NCI-H146 treated with DMSO at 0.1 percent for 48 hours (cell line): ENCODE measurements around the gene SMIM32.

Source experiments
- DNase-seq: peaks from one replicate; lab custom pipeline; 2025; ENCODE audit not compliant: unreplicated experiment; lab: John Stamatoyannopoulos, UW

The SMIM32 gene

DNA sequence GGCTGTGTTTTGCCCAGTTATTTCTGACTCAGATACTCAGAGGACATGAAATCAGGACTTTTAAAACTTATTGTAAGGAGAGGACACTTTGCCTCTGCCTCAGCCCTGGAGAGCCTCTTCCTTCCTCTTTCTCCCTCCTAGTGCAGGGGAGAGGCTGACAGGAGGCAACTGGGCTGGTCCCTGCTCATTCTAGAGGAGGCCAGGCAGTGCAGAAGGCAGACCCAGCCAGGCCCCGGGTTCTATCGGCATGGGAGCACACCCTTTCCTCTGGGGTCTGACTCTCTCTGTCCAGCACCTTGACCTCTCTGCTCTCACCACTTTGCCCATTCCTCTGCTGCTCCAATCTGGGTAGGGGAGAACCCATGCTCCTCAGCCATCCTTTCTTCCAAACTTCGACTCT is 16.0 kb upstream of the SMIM32 start:
- no peak for DNase-seq

DNA sequence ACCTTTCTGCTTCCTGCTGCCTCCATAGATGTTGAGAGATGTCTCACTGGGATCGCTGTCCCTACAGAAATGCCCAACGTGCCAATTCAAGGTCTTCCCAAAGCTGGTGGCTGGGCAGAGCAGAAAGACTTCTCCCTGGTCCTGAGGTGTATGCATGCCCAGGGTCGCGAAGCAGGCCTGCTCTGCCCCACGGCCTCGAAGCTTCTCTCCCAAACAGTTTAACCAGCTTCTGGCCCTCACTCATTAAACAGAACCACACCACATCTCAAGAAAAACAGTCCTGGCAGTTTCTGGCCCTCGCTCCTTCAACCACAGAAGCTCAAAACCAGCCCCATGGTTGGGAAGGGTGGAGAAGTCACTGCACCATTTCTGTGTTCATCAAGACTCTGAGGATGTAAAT is 14.7 kb upstream of the SMIM32 start:
- no peak for DNase-seq

DNA sequence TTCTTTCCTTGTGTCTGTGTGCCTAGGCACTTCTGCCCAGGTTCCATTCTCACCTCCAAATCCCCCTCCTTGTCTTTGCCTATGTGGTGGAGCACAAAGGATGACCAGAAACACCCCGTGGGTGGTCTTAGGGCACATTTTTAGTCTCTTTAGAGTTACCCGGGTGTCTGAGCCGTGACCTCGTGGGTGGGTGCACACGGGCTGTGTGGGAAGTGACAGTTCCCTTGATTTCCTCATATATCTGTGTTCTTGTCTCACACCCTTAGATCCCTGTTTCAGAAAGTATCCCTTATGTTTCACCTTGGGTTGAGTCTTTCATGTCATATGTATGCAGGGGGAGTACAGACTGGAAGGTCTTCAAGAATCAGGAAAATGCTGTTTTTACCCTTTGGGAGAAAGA is 13.4 kb upstream of the SMIM32 start:
- no peak for DNase-seq

DNA sequence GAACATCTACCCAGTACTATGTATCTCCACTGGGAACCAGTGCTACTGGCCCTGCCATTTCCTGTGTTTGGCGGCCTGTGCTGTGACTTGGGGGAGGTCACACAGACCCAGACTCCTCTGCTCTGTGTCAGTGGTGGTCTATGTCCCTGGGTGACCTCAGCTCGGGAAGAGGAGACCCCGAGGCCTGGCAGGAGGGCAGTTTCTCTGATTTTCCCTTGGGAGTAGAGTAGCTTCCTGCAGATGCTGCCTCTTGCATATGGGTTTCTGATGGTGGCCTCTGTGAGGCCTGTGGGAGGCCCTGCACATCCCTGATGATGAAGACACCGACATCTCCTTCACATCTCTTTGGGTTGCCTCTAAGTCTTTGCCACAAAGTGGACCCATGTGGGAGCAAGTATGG is 13.0 kb upstream of the SMIM32 start:
- DNase-seq = no peak

DNA sequence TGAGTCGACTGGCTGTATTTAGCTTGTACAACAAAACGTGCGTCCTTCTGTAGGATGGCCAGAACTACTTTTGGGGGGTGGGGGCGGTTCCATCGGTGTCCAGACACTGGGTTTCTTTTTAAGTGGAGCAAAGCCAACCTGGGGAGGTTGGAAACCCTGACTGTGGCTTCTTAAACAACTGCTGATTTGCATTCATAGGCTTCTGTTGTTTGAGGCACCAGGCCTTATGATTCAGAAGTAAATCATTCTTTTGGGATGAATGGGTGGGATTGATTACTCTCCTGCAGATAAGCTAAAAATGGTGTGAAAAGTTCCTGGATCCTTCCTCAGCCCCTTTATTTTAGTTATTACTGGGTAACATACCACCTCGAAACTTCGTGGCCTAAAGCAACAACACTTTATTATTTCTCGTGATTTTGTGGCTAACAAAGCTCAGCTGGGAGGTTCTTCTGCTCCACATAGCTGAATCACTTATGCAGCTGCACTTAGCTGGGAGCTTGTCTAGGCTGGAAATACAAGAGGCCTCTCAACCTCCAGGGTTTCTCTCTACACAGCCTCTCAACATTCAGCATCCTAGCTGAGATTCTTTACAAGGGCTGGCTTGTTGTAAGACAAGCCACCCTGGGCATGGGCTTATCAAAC is 12.2 kb upstream of the SMIM32 start:
- no peak for DNase-seq

DNA sequence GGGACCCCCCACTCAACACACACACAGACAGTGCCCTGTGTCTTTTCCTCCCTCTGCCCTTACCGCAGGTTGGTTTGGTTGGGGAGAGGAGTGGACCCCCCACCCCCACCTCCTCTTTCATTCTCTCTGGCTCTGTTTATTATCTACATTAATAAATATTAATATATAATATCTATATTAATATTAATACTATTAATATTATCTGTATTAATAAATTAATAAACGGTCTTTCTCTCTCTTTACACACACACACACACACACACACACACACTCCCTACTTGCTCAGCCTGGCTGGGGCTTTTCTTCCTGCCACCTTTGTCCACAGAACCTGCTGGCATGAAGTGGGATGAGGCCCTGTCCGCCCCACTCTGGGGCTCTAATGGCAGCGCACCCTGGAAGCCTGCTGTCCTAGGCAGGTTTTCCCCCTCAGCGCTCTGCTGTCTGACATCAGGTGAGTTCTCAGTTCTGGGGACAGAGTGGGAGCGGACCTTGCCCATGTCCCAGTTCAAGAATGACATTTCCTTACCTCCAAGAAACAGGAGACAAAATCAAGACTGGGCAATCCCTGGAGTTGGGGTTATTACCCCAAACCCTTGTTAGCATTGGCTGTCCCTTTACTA is 10.5 kb upstream of the SMIM32 start:
- DNase-seq = no peak

DNA sequence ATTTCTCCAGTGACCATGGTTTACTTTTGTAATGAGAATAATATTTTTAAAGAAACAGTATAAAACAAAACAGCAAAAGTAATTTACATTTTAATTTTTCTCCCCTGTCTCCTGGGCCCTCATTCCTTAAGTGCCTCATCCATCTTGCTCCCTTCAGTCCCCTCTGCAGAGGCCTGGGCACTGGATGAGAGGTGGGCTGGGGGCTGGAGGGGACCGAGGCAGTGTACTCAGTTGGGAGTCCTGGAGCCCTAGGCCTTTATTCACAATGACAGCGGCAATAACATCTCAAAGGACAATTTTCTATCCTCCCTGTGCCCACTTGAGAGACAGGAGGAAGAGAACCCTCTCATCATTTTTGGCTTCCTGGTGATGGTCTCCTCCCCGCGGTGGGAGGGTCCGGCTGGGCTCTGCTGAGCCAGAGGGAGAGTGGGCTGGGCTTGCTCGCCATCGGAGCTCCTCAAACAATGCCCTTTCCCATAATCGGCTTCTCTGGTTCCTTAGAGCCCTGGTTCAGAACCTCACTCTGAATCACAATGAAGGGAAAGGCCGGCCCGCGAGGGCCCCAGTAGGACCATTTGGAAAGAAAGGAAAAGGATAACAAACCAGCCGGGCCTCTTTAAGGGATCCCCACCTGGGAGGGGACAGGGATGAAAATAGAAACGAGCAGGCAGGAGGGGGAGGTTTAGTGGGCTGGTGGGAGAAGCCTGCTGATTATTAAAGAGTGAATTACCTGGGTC is 9.7 kb upstream of the SMIM32 start:
- no peak for DNase-seq

DNA sequence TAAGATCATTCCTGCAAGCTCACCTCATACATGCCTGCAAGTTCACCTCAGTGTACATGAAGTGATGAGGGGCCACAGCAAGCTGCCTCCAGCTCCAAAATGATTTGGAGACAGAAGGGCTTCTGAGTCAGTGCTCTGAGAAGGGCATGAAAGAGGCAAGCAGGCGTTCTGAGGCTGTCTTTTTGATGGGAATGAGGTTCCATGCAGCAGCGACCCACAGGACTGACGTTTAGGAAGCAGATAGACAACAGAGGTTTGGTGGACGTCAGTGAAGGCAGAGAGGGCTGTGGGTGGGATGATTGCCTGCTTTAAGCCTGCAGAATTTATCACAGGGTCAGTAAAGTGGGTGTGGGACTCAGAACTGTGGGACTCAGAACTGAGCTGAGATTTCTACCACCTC is 8.9 kb upstream of the SMIM32 start:
- DNase-seq = no peak

DNA sequence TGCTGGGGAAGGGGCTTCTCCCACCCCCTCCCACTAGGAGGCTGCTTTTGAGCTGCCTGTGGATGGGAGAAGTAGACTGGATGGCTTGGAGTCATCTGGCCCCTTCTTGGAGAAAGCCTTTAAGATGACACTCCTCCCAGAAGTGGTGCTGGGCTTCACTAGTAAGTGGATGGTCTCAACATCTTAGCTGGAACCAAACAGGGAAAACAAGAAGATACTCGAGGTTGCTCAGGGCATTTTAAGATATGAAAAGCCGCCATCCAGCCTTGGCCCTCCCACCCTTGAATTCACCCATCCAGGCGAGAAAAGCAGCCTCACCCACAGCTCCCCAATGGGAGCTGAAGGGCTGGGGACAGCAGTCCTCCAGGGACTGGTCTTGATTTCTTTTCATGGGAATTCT is 7.8 kb upstream of the SMIM32 start:
- no peak for DNase-seq

DNA sequence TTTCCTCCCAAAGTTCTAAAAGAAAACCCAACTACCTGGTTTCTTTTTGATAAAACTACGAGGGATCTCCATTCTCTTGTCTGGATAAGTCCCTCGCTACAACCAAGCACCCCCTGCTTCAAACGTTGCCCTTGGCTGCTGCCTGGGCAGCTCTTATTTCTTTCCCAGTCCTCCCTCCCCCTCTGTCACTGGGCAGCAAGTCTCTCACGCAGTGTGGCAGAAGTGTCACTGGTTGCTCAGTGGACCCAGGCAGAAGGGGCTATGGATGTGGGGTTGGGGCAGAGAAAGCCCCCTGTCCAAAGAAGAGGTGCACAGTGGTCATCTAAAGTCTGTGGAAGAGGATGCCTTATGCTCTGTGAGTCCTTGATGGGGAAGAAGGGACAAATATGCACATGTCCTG is 7.2 kb upstream of the SMIM32 start:
- DNase-seq = no peak

DNA sequence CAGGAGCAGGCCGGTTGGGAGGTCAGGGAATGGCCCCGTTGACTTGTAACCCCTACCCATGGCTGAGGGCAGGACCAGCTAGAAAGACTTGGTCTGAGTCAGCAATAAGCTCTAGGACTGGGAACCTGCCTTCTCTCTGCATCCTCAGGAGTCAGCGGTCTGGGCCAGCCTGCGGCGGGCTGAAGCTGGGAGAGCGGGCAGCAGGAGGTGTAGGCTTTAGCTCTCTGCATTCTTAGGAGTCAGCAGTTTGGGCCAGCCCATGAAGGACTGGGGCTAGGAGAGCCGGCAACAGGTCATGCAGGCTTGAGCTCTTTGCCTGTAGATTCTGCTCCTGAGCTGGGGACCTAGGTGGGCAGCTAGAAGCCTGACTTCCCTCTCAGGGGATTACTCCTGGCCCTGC is 6.4 kb upstream of the SMIM32 start:
- no peak for DNase-seq

DNA sequence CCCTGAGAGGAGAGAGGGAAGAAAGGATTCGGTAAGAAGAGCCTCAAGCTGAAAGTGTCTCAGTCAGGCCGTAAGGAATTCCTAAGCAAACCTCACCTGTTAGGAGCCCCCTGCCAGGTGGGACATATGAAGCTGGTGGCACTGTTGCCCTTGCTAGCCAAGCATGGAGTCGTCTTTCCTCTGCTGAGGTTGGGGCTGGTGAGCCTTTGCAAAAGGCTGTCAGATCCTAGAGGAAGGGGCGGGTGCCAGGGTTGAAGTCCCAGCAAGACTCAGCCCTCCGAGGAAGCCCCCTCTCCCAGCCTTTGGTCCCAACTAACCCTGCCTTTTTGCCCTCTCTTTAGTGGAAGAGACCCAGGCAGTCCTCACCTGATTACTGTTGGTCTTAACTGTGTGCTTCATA is 5.5 kb upstream of the SMIM32 start:
- DNase-seq = no peak

DNA sequence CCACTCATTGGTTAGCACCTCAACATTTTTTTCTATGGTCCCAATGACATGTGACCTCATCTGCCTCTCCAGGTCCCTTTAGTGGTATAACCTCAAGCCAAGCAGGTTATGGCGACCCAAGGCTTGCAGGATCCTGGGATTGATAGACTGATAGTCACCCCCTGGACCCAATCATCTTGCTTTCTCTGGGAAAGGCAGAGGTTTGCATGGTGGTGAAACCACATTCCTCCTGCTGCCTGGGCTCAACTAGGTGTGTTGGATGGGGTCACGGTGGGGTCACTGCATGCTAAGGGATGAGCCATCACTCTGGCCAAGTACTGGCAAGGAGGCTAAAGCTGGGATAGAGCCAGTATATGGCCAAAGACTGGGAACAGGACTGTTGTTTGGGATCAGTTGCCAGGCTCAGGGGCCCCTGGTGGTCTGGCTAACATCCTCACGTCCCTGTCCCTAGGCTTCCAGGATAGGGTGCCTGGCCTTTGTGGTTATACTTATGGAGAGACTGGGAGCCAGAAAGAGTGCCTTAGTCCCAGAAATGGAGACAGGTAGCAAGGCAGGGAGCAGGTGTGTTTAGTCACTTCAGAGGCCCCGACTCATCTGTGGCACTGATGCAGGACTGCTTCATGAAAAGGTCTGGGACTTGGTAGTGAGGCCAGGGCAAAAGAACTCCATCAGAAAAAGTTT is 4.6 kb upstream of the SMIM32 start:
- no peak for DNase-seq

DNA sequence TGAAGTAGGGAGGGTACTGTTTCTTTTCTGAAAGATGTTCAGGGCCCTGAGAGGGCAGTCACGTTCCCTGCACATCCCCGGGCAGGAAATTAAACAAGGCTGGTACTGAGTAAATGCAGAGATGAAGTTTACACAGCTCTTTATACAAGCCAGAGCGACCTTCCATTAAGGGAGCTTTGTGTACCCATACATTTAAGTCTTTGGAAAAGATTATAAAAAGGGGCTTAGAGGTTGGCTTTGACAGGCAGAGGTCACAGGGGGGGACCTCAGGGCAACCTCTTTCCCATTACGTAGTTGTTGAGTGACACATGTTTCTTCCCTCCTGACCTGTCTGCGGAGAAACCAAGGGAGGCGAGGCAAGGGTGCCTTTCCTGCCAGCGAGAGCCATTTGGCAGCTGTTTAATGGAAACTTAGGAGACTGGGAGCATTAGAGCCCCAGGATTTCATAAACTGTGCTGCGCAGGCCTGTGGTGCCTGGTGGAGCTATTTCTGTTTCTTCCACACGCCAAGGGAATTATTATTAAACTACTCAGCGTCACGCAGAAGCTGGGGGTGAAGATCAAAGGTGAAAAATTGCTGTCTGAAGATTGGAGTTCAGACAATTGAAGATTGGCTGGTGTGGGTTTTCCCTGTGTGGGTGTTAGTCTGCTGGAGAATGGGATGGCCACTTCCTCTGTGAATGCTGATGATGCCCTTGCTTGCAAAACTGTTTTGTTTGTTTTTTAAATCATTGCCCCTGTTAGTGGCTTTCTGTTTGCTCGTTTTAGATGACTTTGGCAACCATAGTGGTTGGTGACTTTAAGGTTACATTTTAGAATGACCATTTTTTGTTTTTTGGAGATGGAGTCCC is 3.2 kb upstream of the SMIM32 start:
- no peak for DNase-seq

DNA sequence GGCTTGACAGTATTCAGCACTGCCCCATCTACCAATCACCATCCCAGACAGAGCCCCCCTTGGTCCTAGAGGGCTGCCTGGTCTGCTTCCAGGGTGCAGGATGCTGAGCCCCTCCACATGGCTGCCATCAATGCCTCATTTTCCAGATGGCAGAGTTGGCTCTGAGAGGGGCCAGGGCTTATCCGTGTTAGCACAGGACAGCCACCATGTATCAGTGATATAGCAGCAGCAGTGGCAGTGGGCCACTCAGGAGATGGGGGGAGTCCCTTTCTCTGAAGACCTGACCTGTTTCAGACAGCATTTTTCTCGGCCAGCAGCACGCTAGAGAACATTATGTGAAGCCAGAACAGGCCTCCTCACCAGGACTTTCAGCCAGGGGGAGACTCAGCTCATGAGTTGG is 1.6 kb upstream of the SMIM32 start:
- DNase-seq = no peak

DNA sequence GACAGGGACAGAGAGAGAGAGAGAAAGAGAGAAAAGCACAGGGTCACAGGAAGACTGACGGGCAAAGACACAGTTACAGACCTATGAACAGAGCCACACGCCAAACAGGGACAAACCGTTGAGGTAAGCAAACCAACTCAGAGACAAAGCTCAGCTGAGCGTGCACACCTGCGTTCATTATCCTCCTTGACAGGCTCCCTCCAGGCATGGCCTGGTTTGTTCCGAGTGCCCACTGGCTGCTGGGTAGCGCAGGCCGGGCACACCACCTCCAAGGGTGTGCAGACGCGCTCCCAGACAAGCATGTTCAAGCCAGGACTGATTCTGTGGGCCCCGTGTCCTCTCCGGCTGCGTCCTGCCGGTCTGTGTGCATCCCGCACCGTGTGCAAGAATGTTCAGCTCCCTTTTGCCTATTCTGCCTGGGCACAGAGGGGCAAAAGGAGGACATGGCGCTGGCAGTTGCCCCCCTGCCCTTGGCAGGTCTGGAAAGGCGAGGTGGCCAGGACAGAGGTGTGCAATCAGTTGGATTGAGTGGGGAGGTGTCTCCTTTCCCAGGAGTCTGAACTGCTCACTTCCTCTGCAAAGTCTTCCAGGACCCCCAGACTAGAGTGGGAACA is 467 bp upstream of the SMIM32 start:
- DNase-seq = no peak

DNA sequence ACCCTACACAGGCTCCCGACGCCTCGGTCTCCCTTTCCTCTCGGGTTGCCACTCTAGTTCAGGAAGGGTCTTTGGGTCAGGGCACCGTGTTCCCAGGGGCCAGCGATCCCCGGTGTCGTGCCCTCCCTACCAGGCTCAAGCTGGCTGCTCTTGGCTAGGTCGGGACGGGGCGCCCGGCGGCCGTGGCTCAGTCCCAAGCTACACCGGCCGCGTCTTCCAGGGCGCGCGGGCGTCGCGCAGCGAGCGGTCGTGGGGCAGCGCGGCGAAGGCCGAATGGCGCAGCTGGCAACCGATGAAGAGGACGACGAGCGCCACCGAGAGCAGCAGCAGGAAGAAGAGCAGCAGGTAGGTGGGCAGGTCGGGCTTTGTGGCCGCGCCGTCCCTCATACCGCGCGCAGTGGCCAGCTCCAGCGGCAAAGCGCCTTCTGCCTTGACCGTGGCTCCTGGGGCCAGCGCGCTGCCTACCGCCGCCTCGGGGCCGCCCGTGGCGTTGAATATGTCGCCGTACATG is 892 bp downstream of the SMIM32 start:
- no peak for DNase-seq

DNA sequence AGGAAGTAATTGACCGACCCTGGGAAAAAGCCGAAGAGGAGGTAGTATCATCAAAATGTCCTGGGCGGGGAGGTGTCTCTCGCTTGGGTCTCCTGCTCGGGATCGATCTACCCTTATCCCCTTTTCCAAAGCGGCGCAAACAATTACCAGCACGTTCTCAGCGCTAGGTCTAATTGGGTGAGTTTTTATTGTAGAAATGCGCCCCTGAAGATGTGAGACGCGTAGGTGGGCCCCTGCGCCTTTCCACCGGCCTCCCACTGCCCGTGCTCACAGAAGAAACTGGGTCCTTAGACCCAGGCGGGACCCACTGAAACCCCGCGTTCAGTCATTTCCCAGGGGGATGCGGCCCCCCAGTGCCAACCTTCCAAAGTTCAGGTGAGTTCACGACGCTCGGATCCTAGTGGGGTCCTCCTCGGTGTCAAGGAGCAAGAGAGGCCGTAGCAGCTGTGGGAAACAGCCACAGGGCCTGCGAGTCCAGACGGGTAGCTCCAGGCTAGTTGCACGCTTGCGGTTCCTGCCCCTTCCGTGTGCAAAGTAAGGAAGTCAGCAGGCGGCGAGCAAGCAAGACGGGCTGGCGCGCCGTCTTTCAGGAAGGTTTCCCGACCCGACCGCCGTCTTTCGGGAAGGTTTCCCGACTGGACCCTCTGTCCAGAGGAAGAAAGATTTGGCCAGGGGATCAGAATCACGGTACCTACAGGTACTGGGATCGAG is 1.5 kb downstream of the SMIM32 start:
- DNase-seq = no peak

DNA sequence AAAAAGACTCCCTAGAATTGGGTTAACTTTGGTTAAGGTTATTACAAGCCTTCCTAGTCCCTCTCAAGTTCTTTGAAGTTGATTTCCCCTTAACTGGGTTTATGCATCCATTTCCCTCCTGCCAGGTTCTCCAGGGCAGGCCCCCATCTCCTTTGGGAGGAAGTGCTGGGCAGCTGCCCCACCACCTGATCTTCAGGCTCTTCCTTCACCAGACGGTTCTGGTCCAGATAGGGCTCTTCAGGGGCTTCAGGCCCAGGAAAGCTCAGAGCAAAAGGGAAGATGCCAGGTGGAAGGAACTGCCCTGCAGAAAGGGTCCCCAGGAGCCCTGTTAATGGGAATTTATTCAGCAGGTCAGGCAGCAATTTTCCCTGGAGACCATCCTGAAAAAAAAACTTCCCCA is 2.1 kb downstream of the SMIM32 start:
- no peak for DNase-seq
